PFSK-1 (cell line): ENCODE measurements around the gene LRRC72.

Source experiments
- FOXP2 ChIP-seq: optimal IDR thresholded peaks from 2 replicates; pipeline ENCODE3; 2011; ENCODE audit warnings: borderline replicate concordance, control low read depth, inconsistent platforms; ENCODE audit not compliant: insufficient read depth; ENCODE audit errors: extremely low read length, extremely low read depth
- POLR2AphosphoS5 ChIP-seq: IDR thresholded peaks from 2 replicates; pipeline ENCODE4 v1.6.1; 2012; ENCODE audit warnings: low read depth, mild to moderate bottlenecking, control low read depth, low read length, moderate library complexity
- REST ChIP-seq, 2 experiments: IDR thresholded peaks; 2 replicates each; pipeline versions ENCODE4 v1.6.1 to v1.8.0; 2011 to 2012; ENCODE audit warnings: low read depth in 2 of 2, low read length in 2 of 2, control low read depth in 1 of 2, inconsistent platforms in 1 of 2, mild to moderate bottlenecking in 1 of 2, moderate library complexity in 1 of 2; ENCODE audit not compliant: insufficient read depth in 1 of 2
- TAF1 ChIP-seq: IDR thresholded peaks from 2 replicates; pipeline ENCODE4 v1.6.1; 2012; ENCODE audit warnings: low read length, control low read depth, borderline replicate concordance; ENCODE audit not compliant: insufficient read depth

DNA sequence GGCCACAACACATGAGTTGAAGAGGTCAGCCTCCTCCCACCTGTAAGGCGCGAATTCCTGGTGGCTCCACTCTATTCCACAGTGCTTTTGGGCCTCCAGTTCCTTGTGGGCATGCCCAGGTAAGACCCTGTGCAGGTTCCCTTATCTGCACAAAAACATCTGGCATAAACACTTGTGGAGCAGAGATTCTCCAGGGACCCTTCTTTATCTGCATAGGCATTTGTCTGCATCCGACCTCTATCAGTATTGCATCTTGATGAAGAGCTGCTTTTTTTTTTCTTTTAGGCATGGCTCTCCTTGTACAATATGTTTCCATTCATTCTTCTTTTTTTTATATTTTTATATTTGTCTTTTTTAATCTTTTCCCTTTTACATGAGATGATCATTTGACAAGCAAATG lies 60.5 kb downstream of the LRRC72 start:
- TF ChIP-seq POLR2AphosphoS5: no peak
- no peak for TF ChIP-seq REST (IDR thresholded peaks at IDR 0.05; ENCODE audit: insufficient read depth in 1 of 2, low read depth in 2 of 2, low read length in 2 of 2)
- TF ChIP-seq FOXP2: no peak
- TF ChIP-seq TAF1: no peak
